Activated CD4-positive, CD25-positive, alpha-beta regulatory T cell treated with anti-CD3 and anti-CD28 coated beads, Interleukin-2, amount 50 U/mL, for 24 hours (primary cell): ENCODE measurements around the gene ANO2.

Experiments used
- ATAC-seq, 2 donors: fragments of 150-1000 bp; cut with Tn5 transposase; one replicate each; pipeline ENCODE4 v1.10.0; 2021; ENCODE audit warnings: mild to moderate bottlenecking in 1 of 2, moderate library complexity in 1 of 2

The ANO2 gene

GRCh38 chr12:5964913-5965900, 20.1 kb upstream of the ANO2 start:
- ATAC-seq = no peak

- ATAC-seq = no peak
These were observed 18.5 kb upstream of the ANO2 start for GRCh38 chr12:5963515-5963914.

- ATAC-seq = no peak
These were observed 15.7 kb upstream of the ANO2 start for GRCh38 chr12:5960783-5961182.

- ATAC-seq = no peak
These were observed 11.9 kb upstream of the ANO2 start for GRCh38 chr12:5956987-5957386.

GRCh38 chr12:5954661-5955060, 9.6 kb upstream of the ANO2 start:
- ATAC-seq = no peak

- ATAC-seq = no peak
These were observed 9.0 kb upstream of the ANO2 start for GRCh38 chr12:5953835-5954586.

- ATAC-seq = no peak
These were observed 7.0 kb upstream of the ANO2 start for GRCh38 chr12:5952031-5952430.

- no peak for ATAC-seq
These were observed 3.6 kb upstream of the ANO2 start for GRCh38 chr12:5948696-5949095.

- no peak for ATAC-seq
These were observed 1.9 kb upstream of the ANO2 start for GRCh38 chr12:5947006-5947405.

GRCh38 chr12:5946388-5946787, 1.3 kb upstream of the ANO2 start:
- ATAC-seq = no peak

- no peak for ATAC-seq
These were observed 380 bp downstream of the ANO2 start for GRCh38 chr12:5944688-5945070.

GRCh38 chr12:5944053-5944452, 1.0 kb downstream of the ANO2 start:
- ATAC-seq = no peak

- ATAC-seq = no peak
These were observed 3.2 kb downstream of the ANO2 start for GRCh38 chr12:5941907-5942306.

- no peak for ATAC-seq
These were observed 17.1 kb downstream of the ANO2 start for GRCh38 chr12:5927732-5928516.

- ATAC-seq = no peak
These were observed 19.4 kb downstream of the ANO2 start for GRCh38 chr12:5925646-5926045.

- ATAC-seq = no peak
These were observed 20.7 kb downstream of the ANO2 start for GRCh38 chr12:5924342-5924741.

GRCh38 chr12:5923751-5924150, 21.3 kb downstream of the ANO2 start:
- no peak for ATAC-seq

- ATAC-seq = no peak
These were observed 21.9 kb downstream of the ANO2 start for GRCh38 chr12:5923043-5923605.

- ATAC-seq = no peak
These were observed 22.8 kb downstream of the ANO2 start for GRCh38 chr12:5921966-5922899.

- ATAC-seq = no peak
These were observed 23.8 kb downstream of the ANO2 start for GRCh38 chr12:5921027-5921909.
